SK-N-DZ (cell line): Measurements from ENCODE around the gene WDR47. TPM values are rescaled to one million over a fixed set of nuclear protein-coding genes. Genes with fewer than 3 reads are reported as not detected.

Experiments used
- DNase-seq: peaks from one replicate; pipeline ENCODE4 v3.0.0-alpha.2; 2015; ENCODE audit warnings: low spot score
- polyA plus RNA-seq, 2 experiments: library from polyadenylated mRNA; depleted of rRNA; stranded (reverse); fragments of >200 nt; gene quantifications; 2 replicates each; pipeline ENCODE4 v1.2.3, GENCODE V29; 2014

WDR47 gene
- 13.0 and 15.5 TPM in 2 replicates for polyA plus RNA-seq (2014; cell fraction: cytosol; rRNA removed)
- polyA plus RNA-seq (2014; cell fraction: nucleus; rRNA removed), result 8.2 and 8.7 TPM in 2 replicates

GRCh38 chr1:109041621-109042468, at the start of gene WDR47:
Gene WDR47, minus strand, starts transcription at chr1:109042102. Its CDS starts 18,590 bp downstream, at chr1:109023512.
- DNase-seq, result peak; percentile 91

- DNase-seq, result peak; percentile 52
These were observed 49.4 kb upstream of the WDR47 start for GRCh38 chr1:109091078-109091838.

- DNase-seq, result peak; percentile 90
These were observed 48.5 kb upstream of the WDR47 start, which contains the start of gene TMEM167B for GRCh38 chr1:109090196-109091077. Gene TMEM167B, plus strand, starts transcription at chr1:109090764. Its CDS starts 109 bp downstream, at chr1:109090873.

- peak; percentile 70 for DNase-seq
These were observed 47.5 kb upstream of the WDR47 start for GRCh38 chr1:109089242-109090015.

- DNase-seq, result no peak
These were observed 42.9 kb upstream of the WDR47 start for GRCh38 chr1:109084563-109085517.

- DNase-seq, result no peak
These were observed 42.0 kb upstream of the WDR47 start for GRCh38 chr1:109083923-109084322.

- no peak for DNase-seq
These were observed 41.6 kb upstream of the WDR47 start for GRCh38 chr1:109083501-109083900.

- no peak for DNase-seq
These were observed 38.7 kb upstream of the WDR47 start for GRCh38 chr1:109080441-109081082.

- no peak for DNase-seq
These were observed 37.3 kb upstream of the WDR47 start for GRCh38 chr1:109079240-109079622.

GRCh38 chr1:109078317-109078716, 36.4 kb upstream of the WDR47 start:
- no peak for DNase-seq

GRCh38 chr1:109075531-109076490, 33.9 kb upstream of the WDR47 start, which contains the start of gene TAF13:
Gene TAF13, minus strand, starts transcription at chr1:109076003. Its CDS starts 56 bp downstream, at chr1:109075947.
- DNase-seq, result peak; percentile 96

GRCh38 chr1:109069294-109069693, 27.4 kb upstream of the WDR47 start:
- DNase-seq, result no peak

- DNase-seq, result no peak
These were observed 26.0 kb upstream of the WDR47 start for GRCh38 chr1:109067883-109068282.

GRCh38 chr1:109065137-109065536, 23.2 kb upstream of the WDR47 start:
- DNase-seq, result no peak

- DNase-seq, result no peak
These were observed 19.3 kb upstream of the WDR47 start for GRCh38 chr1:109061183-109061582.

GRCh38 chr1:109060707-109061106, 18.8 kb upstream of the WDR47 start:
- DNase-seq, result no peak

GRCh38 chr1:109059026-109059425, 17.1 kb upstream of the WDR47 start:
- no peak for DNase-seq

GRCh38 chr1:109056064-109056463, 14.2 kb upstream of the WDR47 start:
- DNase-seq, result no peak
